Upper lobe of left lung (tissue), 4 donors: ENCODE measurements around the gene ZNF225.
"Not testable (repeated sequence)": the region's sequence is repeated elsewhere in the genome, so short reads cannot be mapped to it uniquely, and the experiment has no call there.

Experiments
- CTCF ChIP-seq, 6 experiments: fragments of 450-650 bp in 4 of 6; fragments of 200-600 bp in 2 of 6; sonication (generic) in 2 of 6; IDR thresholded peaks; one replicate each; pipeline ENCODE4 v1.5.1; 2016 to 2019; ENCODE audit warnings: antibody characterized with exemption in 6 of 6
- POLR2A ChIP-seq, 4 donors: fragments of 450-650 bp; IDR thresholded peaks; one replicate each; pipeline ENCODE4 v1.5.1; 2016 to 2017; ENCODE audit warnings: antibody characterized with exemption in 4 of 4, mild to moderate bottlenecking in 2 of 4
- POLR2AphosphoS5 ChIP-seq, 2 donors: sonication (generic); formaldehyde crosslinking; IDR thresholded peaks; one replicate each; pipeline ENCODE4 v1.5.1; 2017; ENCODE audit warnings: antibody characterized with exemption in 2 of 2

DNA sequence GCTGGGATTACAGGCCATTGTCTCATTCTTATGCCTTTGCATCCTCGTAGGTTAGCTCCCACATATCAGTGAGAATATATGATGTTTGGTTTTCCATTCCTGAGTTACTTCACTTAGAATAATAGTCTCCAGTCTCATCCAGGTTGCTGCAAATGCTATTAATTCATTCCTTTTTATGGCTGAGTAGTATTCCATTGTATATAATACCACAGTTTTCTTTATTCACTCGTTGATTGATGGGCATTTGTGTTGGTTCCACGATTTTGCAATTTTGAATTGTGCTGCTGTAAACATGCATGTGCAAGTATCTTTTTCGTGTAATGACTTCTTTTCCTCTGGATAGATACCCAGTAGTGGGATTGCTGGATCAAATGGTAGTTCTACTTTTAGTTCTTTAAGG, 8.0 kb downstream of the ZNF225 start:
- not testable (repeated sequence) for TF ChIP-seq CTCF, POLR2A, POLR2AphosphoS5 (IDR thresholded peaks at IDR 0.05)
